HepG2 (cell line): ENCODE measurements around the gene NKD1.

Source experiments
- POLR2AphosphoS5 ChIP-seq: IDR thresholded peaks from 2 replicates; pipeline ENCODE4 v1.6.1; 2012; ENCODE audit warnings: low read depth, low read length
- SALL2 ChIP-seq: sonication (generic); formaldehyde crosslinking; IDR thresholded peaks from 2 replicates; pipeline ENCODE4 v1.8.1; 2023; ENCODE audit warnings: mild to moderate bottlenecking, missing genetic modification reagents, inconsistent platforms
- SIN3A ChIP-seq: IDR thresholded peaks from 2 replicates; pipeline ENCODE4 v1.6.1; 2011; ENCODE audit warnings: low read depth, mild to moderate bottlenecking, control low read depth, low read length, borderline replicate concordance
- STAG1 ChIP-seq: sonication (generic); formaldehyde crosslinking; IDR thresholded peaks from 2 replicates; pipeline ENCODE4 v1.4.0; 2020; ENCODE audit warnings: missing genetic modification reagents
- TSC22D2 ChIP-seq: sonication (generic); formaldehyde crosslinking; IDR thresholded peaks from 2 replicates; pipeline ENCODE4 v1.5.1; 2020; ENCODE audit warnings: missing genetic modification reagents, mild to moderate bottlenecking, borderline replicate concordance
- TF ChIP-seq, protein P1 (sequence below): sonication (generic); formaldehyde crosslinking; IDR thresholded peaks from 2 replicates; pipeline ENCODE4 v1.5.0; 2020; ENCODE audit warnings: mild to moderate bottlenecking, missing genetic modification reagents, moderate library complexity
- TF ChIP-seq, protein P2 (sequence below): sonication (generic); formaldehyde crosslinking; IDR thresholded peaks from 2 replicates; pipeline ENCODE4 v1.4.0; 2020; ENCODE audit warnings: missing genetic modification reagents
- TF ChIP-seq, protein P3 (sequence below): sonication (generic); formaldehyde crosslinking; IDR thresholded peaks from 2 replicates; pipeline ENCODE4 v1.9.0; 2022; ENCODE audit warnings: missing genetic modification reagents, mild to moderate bottlenecking, borderline replicate concordance
- TF ChIP-seq, protein P4 (sequence below): sonication (generic); formaldehyde crosslinking; IDR thresholded peaks from 2 replicates; pipeline ENCODE4 v1.4.0; 2020; ENCODE audit warnings: missing genetic modification reagents

DNA sequence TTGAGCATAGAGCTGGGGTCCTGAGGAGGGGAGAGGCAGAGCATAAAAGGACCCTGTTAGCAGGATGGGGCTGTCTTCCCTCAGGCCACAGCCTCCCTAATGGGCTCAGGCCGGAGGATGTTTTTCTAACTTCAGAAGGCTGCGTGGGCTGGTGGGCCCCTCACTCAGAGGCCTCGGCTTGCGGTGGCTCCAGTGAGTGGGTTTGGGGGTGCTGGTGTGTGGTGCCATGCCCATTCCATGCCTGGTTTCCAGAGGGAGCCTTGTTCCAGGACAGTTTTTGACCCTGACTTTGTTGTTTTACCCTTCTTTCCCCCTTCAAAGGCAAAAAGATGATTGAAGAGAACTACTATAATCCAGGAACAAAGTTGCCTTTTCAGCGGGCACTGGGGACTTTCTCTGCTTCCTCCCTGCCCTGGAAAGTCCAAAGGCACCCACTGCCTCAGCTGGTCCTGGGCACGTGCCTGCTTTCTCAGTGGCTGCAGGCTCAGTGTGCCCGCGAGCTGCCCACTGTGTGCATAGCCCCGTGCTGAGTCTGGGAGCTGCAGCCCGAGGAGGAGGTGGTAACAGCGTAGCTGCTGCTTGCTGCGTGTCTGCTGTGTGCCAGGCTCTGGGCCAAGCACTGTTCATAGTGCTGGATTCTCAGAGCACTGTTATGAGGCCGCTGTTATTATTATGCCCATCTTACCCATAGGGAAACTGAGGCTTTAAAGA lies 11.8 kb downstream of the NKD1 start:
- TF ChIP-seq, protein P1, sequence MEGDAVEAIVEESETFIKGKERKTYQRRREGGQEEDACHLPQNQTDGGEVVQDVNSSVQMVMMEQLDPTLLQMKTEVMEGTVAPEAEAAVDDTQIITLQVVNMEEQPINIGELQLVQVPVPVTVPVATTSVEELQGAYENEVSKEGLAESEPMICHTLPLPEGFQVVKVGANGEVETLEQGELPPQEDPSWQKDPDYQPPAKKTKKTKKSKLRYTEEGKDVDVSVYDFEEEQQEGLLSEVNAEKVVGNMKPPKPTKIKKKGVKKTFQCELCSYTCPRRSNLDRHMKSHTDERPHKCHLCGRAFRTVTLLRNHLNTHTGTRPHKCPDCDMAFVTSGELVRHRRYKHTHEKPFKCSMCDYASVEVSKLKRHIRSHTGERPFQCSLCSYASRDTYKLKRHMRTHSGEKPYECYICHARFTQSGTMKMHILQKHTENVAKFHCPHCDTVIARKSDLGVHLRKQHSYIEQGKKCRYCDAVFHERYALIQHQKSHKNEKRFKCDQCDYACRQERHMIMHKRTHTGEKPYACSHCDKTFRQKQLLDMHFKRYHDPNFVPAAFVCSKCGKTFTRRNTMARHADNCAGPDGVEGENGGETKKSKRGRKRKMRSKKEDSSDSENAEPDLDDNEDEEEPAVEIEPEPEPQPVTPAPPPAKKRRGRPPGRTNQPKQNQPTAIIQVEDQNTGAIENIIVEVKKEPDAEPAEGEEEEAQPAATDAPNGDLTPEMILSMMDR (CRISPR knock-in tag): no peak
- no peak; the same call in none of the 2 replicates for TF ChIP-seq POLR2AphosphoS5
- TF ChIP-seq, protein P2, sequence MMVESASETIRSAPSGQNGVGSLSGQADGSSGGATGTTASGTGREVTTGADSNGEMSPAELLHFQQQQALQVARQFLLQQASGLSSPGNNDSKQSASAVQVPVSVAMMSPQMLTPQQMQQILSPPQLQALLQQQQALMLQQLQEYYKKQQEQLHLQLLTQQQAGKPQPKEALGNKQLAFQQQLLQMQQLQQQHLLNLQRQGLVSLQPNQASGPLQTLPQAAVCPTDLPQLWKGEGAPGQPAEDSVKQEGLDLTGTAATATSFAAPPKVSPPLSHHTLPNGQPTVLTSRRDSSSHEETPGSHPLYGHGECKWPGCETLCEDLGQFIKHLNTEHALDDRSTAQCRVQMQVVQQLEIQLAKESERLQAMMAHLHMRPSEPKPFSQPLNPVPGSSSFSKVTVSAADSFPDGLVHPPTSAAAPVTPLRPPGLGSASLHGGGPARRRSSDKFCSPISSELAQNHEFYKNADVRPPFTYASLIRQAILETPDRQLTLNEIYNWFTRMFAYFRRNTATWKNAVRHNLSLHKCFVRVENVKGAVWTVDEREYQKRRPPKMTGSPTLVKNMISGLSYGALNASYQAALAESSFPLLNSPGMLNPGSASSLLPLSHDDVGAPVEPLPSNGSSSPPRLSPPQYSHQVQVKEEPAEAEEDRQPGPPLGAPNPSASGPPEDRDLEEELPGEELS: no peak
- TF ChIP-seq, protein P3, sequence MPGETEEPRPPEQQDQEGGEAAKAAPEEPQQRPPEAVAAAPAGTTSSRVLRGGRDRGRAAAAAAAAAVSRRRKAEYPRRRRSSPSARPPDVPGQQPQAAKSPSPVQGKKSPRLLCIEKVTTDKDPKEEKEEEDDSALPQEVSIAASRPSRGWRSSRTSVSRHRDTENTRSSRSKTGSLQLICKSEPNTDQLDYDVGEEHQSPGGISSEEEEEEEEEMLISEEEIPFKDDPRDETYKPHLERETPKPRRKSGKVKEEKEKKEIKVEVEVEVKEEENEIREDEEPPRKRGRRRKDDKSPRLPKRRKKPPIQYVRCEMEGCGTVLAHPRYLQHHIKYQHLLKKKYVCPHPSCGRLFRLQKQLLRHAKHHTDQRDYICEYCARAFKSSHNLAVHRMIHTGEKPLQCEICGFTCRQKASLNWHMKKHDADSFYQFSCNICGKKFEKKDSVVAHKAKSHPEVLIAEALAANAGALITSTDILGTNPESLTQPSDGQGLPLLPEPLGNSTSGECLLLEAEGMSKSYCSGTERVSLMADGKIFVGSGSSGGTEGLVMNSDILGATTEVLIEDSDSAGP (CRISPR knock-in tag): no peak
- TF ChIP-seq SIN3A: no peak
- TF ChIP-seq TSC22D2 (CRISPR knock-in tag): no peak
- no peak for TF ChIP-seq SALL2 (CRISPR knock-in tag)
- TF ChIP-seq STAG1 (CRISPR knock-in tag): no peak
- TF ChIP-seq, protein P4, sequence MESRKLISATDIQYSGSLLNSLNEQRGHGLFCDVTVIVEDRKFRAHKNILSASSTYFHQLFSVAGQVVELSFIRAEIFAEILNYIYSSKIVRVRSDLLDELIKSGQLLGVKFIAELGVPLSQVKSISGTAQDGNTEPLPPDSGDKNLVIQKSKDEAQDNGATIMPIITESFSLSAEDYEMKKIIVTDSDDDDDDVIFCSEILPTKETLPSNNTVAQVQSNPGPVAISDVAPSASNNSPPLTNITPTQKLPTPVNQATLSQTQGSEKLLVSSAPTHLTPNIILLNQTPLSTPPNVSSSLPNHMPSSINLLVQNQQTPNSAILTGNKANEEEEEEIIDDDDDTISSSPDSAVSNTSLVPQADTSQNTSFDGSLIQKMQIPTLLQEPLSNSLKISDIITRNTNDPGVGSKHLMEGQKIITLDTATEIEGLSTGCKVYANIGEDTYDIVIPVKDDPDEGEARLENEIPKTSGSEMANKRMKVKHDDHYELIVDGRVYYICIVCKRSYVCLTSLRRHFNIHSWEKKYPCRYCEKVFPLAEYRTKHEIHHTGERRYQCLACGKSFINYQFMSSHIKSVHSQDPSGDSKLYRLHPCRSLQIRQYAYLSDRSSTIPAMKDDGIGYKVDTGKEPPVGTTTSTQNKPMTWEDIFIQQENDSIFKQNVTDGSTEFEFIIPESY: no peak
